Mucosa of stomach (tissue), 1 donor: ENCODE measurements around the gene C1QB.
"Not testable (repeated sequence)": the region's sequence is repeated elsewhere in the genome, so short reads cannot be mapped to it uniquely, and the experiment has no call there.

ENCODE experiments used
- H3K27me3 ChIP-seq: one replicate; pipeline ENCODE4 v1.7.0; 2013; ENCODE audit warnings: mild to moderate bottlenecking, low read length; ENCODE audit not compliant: control insufficient read depth, insufficient read depth
- H3K36me3 ChIP-seq: one replicate; pipeline ENCODE4 v1.7.0; 2013; ENCODE audit warnings: low read length; ENCODE audit not compliant: control insufficient read depth, insufficient read depth
- H3K4me1 ChIP-seq: one replicate; pipeline ENCODE4 v1.7.0; 2013; ENCODE audit warnings: mild to moderate bottlenecking, low read length; ENCODE audit not compliant: control insufficient read depth, insufficient read depth
- H3K4me3 ChIP-seq: one replicate; pipeline ENCODE4 v1.7.0; 2013; ENCODE audit warnings: low read length
- H3K9ac ChIP-seq: one replicate; pipeline ENCODE4 v1.7.0; 2013; ENCODE audit warnings: mild to moderate bottlenecking, low read length, moderate library complexity
- H3K9me3 ChIP-seq: one replicate; pipeline ENCODE4 v1.7.0; 2013; ENCODE audit warnings: mild to moderate bottlenecking, low read length, moderate library complexity; ENCODE audit not compliant: control insufficient read depth
- donor health status: Pancreatic carcinoma.

C1QB gene

GRCh38 chr1:22673486-22674409 lies 20.7 kb downstream of the C1QB start:
- no peaks in the 10 kb centered on the region for H3K9me3 ChIP-seq
- no peaks in the 10 kb centered on the region for H3K4me1 ChIP-seq
- H3K9ac ChIP-seq: no peak overlapping the region

DNA sequence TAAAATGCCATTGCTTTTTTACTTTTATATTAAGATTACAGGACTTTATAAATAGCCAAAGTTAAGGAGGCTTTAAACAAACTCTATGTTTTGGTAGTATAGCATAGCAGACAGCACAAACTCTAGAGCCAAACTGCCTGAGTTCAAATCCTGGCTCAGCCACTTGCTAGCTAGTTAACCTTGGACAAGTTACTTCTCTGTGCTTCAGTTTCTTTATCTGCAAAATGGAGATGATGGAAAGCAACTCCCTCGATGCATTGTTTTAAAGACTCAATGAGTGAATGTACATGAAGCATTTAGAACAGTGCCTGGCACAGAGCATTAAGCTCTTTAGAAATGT lies 21.3 kb downstream of the C1QB start:
- Histone ChIP-seq H3K36me3 (no peaks in the 10 kb centered on the region), H3K9me3 (no peaks in the 10 kb centered on the region), H3K4me1 (no peaks in the 10 kb centered on the region), H3K27me3 (peaks cover 7% of the 10 kb centered on the region), H3K4me3 (no peak overlapping the region), H3K9ac (no peak overlapping the region)

More at GRCh38 chr1:22673486-22674409, 20.7 kb downstream of the C1QB start:
- Histone ChIP-seq H3K27me3 (peaks cover 7% of the 10 kb centered on the region), H3K4me3 (no peak overlapping the region), H3K36me3 (no peaks in the 10 kb centered on the region)

GRCh38 chr1:22676151-22676550 lies 23.1 kb downstream of the C1QB start:
- H3K4me3 ChIP-seq, H3K9ac ChIP-seq, H3K4me1 ChIP-seq, H3K27me3 ChIP-seq, H3K9me3 ChIP-seq, H3K36me3 ChIP-seq: not testable (repeated sequence)

- H3K27me3 ChIP-seq: peaks cover 7% of the 10 kb centered on the region
- H3K4me1 ChIP-seq: no peaks in the 10 kb centered on the region
- no peak overlapping the region for H3K9ac ChIP-seq
- no peak overlapping the region for H3K4me3 ChIP-seq
- H3K36me3 ChIP-seq: no peaks in the 10 kb centered on the region
- no peaks in the 10 kb centered on the region for H3K9me3 ChIP-seq
Observed at GRCh38 chr1:22676916-22677583, 24.0 kb downstream of the C1QB start.

DNA sequence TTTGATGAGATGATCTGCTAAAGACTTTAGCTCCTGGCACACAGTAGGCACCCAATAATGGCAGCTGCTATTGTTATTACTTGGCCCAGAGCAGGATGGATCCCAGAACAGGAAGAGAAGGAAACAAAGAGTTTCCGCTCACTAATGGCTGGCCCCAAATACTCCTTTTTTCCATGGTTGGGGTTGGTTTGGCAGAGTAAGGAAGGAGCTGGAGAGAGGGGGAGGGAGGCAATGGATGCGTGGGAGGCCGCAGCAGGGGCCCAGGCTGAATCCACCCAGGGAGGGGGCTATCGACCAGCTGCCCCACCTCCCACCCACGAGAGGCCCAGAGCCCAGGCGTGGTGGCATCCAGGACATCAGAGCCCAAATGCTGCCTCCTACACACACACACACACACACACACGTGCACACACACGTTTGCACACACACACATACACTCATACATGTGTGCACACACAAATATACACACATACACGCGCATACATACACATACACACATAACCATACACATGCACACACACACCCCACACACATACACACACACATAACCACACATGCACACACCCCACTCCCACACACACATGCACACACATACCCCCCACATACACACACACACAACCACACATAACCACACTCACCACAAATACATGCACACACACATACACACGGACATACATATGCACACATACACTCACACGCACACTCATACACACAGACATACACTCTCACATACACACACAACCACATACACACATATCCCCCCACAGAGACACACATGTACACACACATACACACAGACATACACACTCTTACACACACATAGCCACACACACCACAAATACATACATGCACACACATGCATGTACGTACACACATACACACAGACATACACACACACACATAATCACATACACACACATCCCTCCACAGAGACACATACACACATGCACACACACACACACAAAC lies 25.2 kb downstream of the C1QB start:
- H3K4me3 ChIP-seq: no peak overlapping the region
- H3K4me1 ChIP-seq: no peaks in the 10 kb centered on the region
- no peaks in the 10 kb centered on the region for H3K9me3 ChIP-seq
- no peak overlapping the region for H3K9ac ChIP-seq
- H3K27me3 ChIP-seq: peaks cover 6% of the 10 kb centered on the region
- no peaks in the 10 kb centered on the region for H3K36me3 ChIP-seq

- Histone ChIP-seq H3K9ac (no peak overlapping the region), H3K9me3 (no peaks in the 10 kb centered on the region), H3K27me3 (no peaks in the 10 kb centered on the region)
Observed at GRCh38 chr1:22680726-22681125, 27.7 kb downstream of the C1QB start.

DNA sequence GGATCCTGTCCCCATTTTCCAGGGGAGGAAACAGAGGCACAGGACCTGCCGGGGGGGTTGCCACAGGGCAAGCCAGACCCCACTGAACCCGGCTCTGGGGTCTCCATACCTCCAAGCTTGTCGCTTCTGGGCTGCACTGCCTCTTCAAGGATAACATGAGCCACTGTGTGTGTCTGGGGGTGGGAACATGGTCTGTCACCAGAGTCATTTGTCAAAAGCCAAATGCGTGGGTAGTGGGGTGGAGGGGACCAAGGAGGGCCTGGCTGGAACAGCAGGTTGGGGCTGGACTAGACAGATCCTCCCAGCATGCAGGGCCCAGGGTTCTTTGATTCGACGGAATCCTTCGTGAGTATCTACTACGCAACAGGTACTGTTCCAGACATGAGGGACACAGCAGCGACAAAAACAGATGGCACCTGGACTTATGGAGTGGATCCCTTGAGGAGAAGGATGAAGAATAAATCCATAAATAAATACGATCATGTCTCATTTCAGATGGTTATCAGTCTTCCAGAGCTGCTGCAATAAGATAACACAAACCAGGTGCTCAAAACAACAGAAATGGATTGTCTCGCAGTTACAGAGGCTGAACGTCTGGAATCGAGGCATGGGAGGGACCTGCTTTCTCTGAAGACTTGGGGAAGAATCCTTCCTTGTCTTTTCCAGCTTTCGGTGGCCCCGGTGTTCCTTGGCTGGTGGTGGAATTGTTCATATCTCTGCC lies 28.7 kb downstream of the C1QB start:
- H3K9ac ChIP-seq: no peak overlapping the region

More at GRCh38 chr1:22680726-22681125, 27.7 kb downstream of the C1QB start:
- Histone ChIP-seq H3K4me3 (no peak overlapping the region), H3K36me3 (no peaks in the 10 kb centered on the region), H3K4me1 (no peaks in the 10 kb centered on the region)

DNA sequence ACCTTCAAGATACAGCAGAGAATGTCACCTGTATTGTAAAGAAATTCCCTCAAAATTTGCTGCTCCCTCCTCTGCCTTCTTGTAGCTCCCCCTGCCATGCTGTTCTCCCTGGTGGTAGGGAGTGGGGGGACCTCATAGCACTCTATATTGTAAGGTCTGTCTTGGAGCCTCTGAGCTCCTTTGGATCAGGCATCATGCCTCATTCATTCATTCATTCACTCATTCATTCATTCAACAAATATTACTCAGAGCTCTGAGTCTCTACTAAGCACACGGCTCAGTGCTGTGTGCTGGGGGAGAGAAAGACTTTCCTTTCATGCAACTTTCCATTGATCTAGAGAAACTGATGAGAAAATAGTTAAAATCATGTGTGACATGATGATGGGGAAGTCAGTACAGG lies 30.5 kb downstream of the C1QB start:
- no peaks in the 10 kb centered on the region for H3K9me3 ChIP-seq
- no peaks in the 10 kb centered on the region for H3K27me3 ChIP-seq
- H3K4me3 ChIP-seq: no peak overlapping the region
- no peaks in the 10 kb centered on the region for H3K4me1 ChIP-seq
- H3K9ac ChIP-seq: no peak overlapping the region
- no peaks in the 10 kb centered on the region for H3K36me3 ChIP-seq

More for the DNA sequence above, 28.7 kb downstream of the C1QB start:
- Histone ChIP-seq H3K27me3 (no peaks in the 10 kb centered on the region), H3K4me1 (no peaks in the 10 kb centered on the region), H3K4me3 (no peak overlapping the region), H3K36me3 (no peaks in the 10 kb centered on the region), H3K9me3 (no peaks in the 10 kb centered on the region)

- no peak overlapping the region for H3K4me3 ChIP-seq
- no peaks in the 10 kb centered on the region for H3K36me3 ChIP-seq
- no peaks in the 10 kb centered on the region for H3K4me1 ChIP-seq
- H3K9ac ChIP-seq: no peak overlapping the region
- no peaks in the 10 kb centered on the region for H3K9me3 ChIP-seq
- H3K27me3 ChIP-seq: no peaks in the 10 kb centered on the region
Observed at GRCh38 chr1:22685591-22686059, 32.6 kb downstream of the C1QB start.

DNA sequence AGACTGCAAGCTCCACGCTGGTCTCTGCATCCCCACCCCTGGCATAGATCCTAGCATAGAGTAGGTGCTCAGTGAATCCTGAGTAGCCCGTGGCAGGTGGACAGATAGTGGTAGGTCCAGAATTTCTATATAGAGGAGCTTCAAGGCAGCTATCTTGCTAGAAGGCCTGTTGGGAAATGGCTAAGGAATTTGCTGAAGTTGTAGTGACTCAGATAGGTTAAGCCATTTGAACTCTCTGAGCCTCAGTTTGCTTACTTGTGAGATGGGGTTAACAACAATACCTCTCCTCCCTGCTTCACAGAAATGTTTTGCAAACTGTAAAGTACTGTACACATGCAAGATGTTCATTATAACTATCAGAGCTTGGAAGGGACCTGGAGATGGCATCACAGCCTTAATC lies 34.2 kb downstream of the C1QB start:
- no peaks in the 10 kb centered on the region for H3K36me3 ChIP-seq
- H3K4me1 ChIP-seq: no peaks in the 10 kb centered on the region

DNA sequence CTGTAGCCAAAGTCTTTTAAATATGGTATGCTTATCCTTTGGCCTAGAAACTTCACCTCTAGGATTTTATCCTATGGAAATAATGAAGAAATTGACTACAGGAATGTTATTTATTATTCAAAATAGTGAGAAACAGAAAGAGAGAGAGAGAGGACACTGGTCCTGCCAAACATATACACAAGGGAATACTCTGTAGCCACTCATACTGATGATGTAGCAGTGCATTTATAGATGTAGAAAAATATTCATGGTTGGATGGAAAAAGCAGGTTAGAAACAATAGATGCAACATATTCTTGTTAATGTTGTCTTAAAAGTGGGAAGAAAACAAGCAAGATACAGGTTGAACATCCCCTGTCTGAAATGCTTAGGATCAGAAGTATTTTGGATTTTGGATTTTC lies 35.4 kb downstream of the C1QB start:
- Histone ChIP-seq H3K36me3 (no peaks in the 10 kb centered on the region), H3K9me3 (no peaks in the 10 kb centered on the region), H3K27me3 (no peaks in the 10 kb centered on the region), H3K9ac (no peak overlapping the region), H3K4me1 (no peaks in the 10 kb centered on the region), H3K4me3 (no peak overlapping the region)

More for the DNA sequence above, 34.2 kb downstream of the C1QB start:
- Histone ChIP-seq H3K27me3 (no peaks in the 10 kb centered on the region), H3K4me3 (no peak overlapping the region), H3K9me3 (no peaks in the 10 kb centered on the region), H3K9ac (no peak overlapping the region)
